Measurements from ENCODE around the gene DENND2C.

- no peak for TF ChIP-seq CTCF (IDR thresholded peaks at IDR 0.05)
- no peak for TF ChIP-seq POLR2A (IDR thresholded peaks at IDR 0.05)
- TF ChIP-seq POLR2AphosphoS5 (IDR thresholded peaks at IDR 0.05): no peak
Measured at GRCh38 chr1:114710360-114710759, 40.5 kb upstream of the DENND2C start.
